Esophagus squamous epithelium (tissue), 5 donors: Measurements from ENCODE around the gene LRRC2. TPM values are rescaled to one million over a fixed set of nuclear protein-coding genes. Genes with fewer than 3 reads are reported as not detected.
A peak's percentile ranks its signal among the peaks of the same experiment; 100 is the strongest.

ENCODE experiments used
- DNase-seq: peaks from one replicate; lab custom pipeline; 2025; lab: John Stamatoyannopoulos, UW
- H3K27ac ChIP-seq, 4 donors: fragments of 200-600 bp; sonication (generic); one replicate each; pipeline ENCODE4 v1.5.1; 2016 to 2019; ENCODE audit warnings: mild to moderate bottlenecking in 1 of 4
- H3K27me3 ChIP-seq, 4 donors: fragments of 200-600 bp; sonication (generic); 1 replicate in 3 of 4; 2 replicates in 1 of 4; pipeline versions ENCODE4 v1.5.1 to v1.6.0; 2017 to 2021; ENCODE audit warnings: antibody characterized with exemption in 1 of 4
- H3K36me3 ChIP-seq, 3 donors: fragments of 200-600 bp; sonication (generic); one replicate each; pipeline ENCODE4 v1.5.1; 2016 to 2019
- H3K4me1 ChIP-seq, 3 donors: fragments of 200-600 bp; sonication (generic); one replicate each; pipeline ENCODE4 v1.5.1; 2017 to 2019
- H3K4me3 ChIP-seq, 4 donors: fragments of 200-600 bp; sonication (generic); 1 replicate in 3 of 4; 2 replicates in 1 of 4; pipeline ENCODE4 v1.5.1; 2016 to 2019; ENCODE audit warnings: mild to moderate bottlenecking in 2 of 4, moderate library complexity in 1 of 4
- H3K9me3 ChIP-seq, 3 donors: fragments of 200-600 bp; sonication (generic); one replicate each; pipeline ENCODE4 v1.5.1; 2016 to 2019
- CTCF ChIP-seq, 6 experiments: fragments of 450-650 bp in 4 of 6; fragments of 200-600 bp in 2 of 6; sonication (generic) in 2 of 6; IDR thresholded peaks; one replicate each; pipeline ENCODE4 v1.5.1; 2016 to 2019; ENCODE audit warnings: antibody characterized with exemption in 6 of 6, mild to moderate bottlenecking in 4 of 6, moderate library complexity in 4 of 6
- POLR2A ChIP-seq, 4 donors: fragments of 450-650 bp; IDR thresholded peaks; one replicate each; pipeline ENCODE4 v1.6.1; 2017; ENCODE audit warnings: antibody characterized with exemption in 4 of 4, mild to moderate bottlenecking in 4 of 4, moderate library complexity in 3 of 4
- WGBS, 2 donors: methylation state at CpG; one replicate each; pipeline ENCODE4 v1.1.5; 2018; 5-methylcytosine and 5-hydroxymethylcytosine counted together
- intact Hi-C: fragments of 100-400 bp; cut with DNase I; formaldehyde crosslinking; loops from one replicate; pipeline ENCODE4 v1.15.0; 2022
- total RNA-seq, 4 donors: library from RNA; depleted of rRNA; stranded (reverse); fragments of >200 nt; gene quantifications; one replicate each; pipeline ENCODE4 v1.1.0, GENCODE V29; 2016
- donor health status: DM: yes; HTN: yes; CAD: no.

Gene LRRC2
- total RNA-seq, 4 donors from 2014 or later = 0.26 to 2.7 (median 1.1) TPM; not detected in 1

- intact Hi-C loops = no loop called here
- no peaks in the 10 kb centered on the region for H3K36me3 ChIP-seq
- H3K4me1 ChIP-seq = peaks cover 0 to 10% (median 0%) of the 10 kb centered on the region in 3 donors
- WGBS, 2 donors = 85 to 89% methylated on average over 4 of the region's 5 CpGs
- H3K9me3 ChIP-seq = no peaks in the 10 kb centered on the region
- no peak for DNase-seq
- H3K27me3 ChIP-seq = peaks cover 0 to 3% (median 0%) of the 10 kb centered on the region in 4 donors
- no peak overlapping the region for H3K4me3 ChIP-seq
- H3K27ac ChIP-seq = peak overlapping the region in 1 of 4 donors; percentile 1
- TF ChIP-seq CTCF (IDR thresholded peaks at IDR 0.05) (no peak), POLR2A (IDR thresholded peaks at IDR 0.05) (no peak)
Observed at GRCh38 chr3:46537779-46538178, 28.3 kb downstream of the LRRC2 start.

GRCh38 chr3:46537316-46537715, 28.8 kb downstream of the LRRC2 start:
- Histone ChIP-seq H3K27me3 (peaks cover 0 to 3% (median 0%) of the 10 kb centered on the region in 4 donors), H3K4me1 (peaks cover 0 to 10% (median 0%) of the 10 kb centered on the region in 3 donors), H3K27ac (no peak overlapping the region), H3K36me3 (no peaks in the 10 kb centered on the region), H3K9me3 (no peaks in the 10 kb centered on the region), H3K4me3 (no peak overlapping the region)
- intact Hi-C loops = no loop called here
- DNase-seq = no peak
- TF ChIP-seq POLR2A (IDR thresholded peaks at IDR 0.05) = no peak
- no peak for TF ChIP-seq CTCF (IDR thresholded peaks at IDR 0.05)
- 71% methylated on average over 1 of the region's 1 CpG; no CpG with 5 or more reads in 1 of the 2 donors for WGBS, 2 donors

GRCh38 chr3:46536758-46537157, 29.3 kb downstream of the LRRC2 start:
- H3K4me3 ChIP-seq = no peak overlapping the region
- H3K4me1 ChIP-seq = peaks cover 0 to 10% (median 0%) of the 10 kb centered on the region in 3 donors
- intact Hi-C loops = no loop called here
- no peaks in the 10 kb centered on the region for H3K9me3 ChIP-seq
- peaks cover 0 to 3% (median 0%) of the 10 kb centered on the region in 4 donors for H3K27me3 ChIP-seq
- no peak for DNase-seq
- TF ChIP-seq POLR2A (IDR thresholded peaks at IDR 0.05) (no peak), CTCF (IDR thresholded peaks at IDR 0.05) (no peak)
- no peaks in the 10 kb centered on the region for H3K36me3 ChIP-seq
- no peak overlapping the region for H3K27ac ChIP-seq

- Histone ChIP-seq H3K4me1 (peaks cover 0 to 10% (median 0%) of the 10 kb centered on the region in 3 donors), H3K27me3 (peaks cover 0 to 3% (median 0%) of the 10 kb centered on the region in 4 donors), H3K9me3 (no peaks in the 10 kb centered on the region), H3K27ac (no peak overlapping the region), H3K36me3 (no peaks in the 10 kb centered on the region), H3K4me3 (no peak overlapping the region)
- TF ChIP-seq POLR2A (IDR thresholded peaks at IDR 0.05) = no peak
- no peak for DNase-seq
- intact Hi-C loops = no loop called here
- 93 to 96% methylated on average over 5 of the region's 5 CpGs for WGBS, 2 donors
Observed at GRCh38 chr3:46535746-46536145, 30.4 kb downstream of the LRRC2 start.

GRCh38 chr3:46533091-46533490, 33.0 kb downstream of the LRRC2 start:
- Histone ChIP-seq H3K36me3 (no peaks in the 10 kb centered on the region), H3K9me3 (no peaks in the 10 kb centered on the region), H3K4me1 (peaks cover 0 to 1% (median 0%) of the 10 kb centered on the region in 3 donors), H3K27ac (no peak overlapping the region), H3K27me3 (peaks cover 0 to 3% (median 0%) of the 10 kb centered on the region in 4 donors), H3K4me3 (no peak overlapping the region)
- no peak for DNase-seq
- intact Hi-C loops = no loop called here
- no peak for TF ChIP-seq CTCF (IDR thresholded peaks at IDR 0.05)
- TF ChIP-seq POLR2A (IDR thresholded peaks at IDR 0.05) = no peak
- 79 to 94% methylated on average over 3 of the region's 3 CpGs for WGBS, 2 donors

GRCh38 chr3:46527239-46527638, 38.9 kb downstream of the LRRC2 start:
- WGBS, 2 donors = 80 to 91% methylated on average over 4 to 5 of the region's 5 CpGs

More at GRCh38 chr3:46527239-46527638, 38.9 kb downstream of the LRRC2 start:
- TF ChIP-seq POLR2A (IDR thresholded peaks at IDR 0.05) (no peak), CTCF (IDR thresholded peaks at IDR 0.05) (no peak)
- no peaks in the 10 kb centered on the region for H3K36me3 ChIP-seq
- no peaks in the 10 kb centered on the region for H3K27me3 ChIP-seq
- H3K4me1 ChIP-seq = no peaks in the 10 kb centered on the region
- intact Hi-C loops = no loop called here
- no peak overlapping the region for H3K27ac ChIP-seq
- no peak for DNase-seq
- no peaks in the 10 kb centered on the region for H3K9me3 ChIP-seq
- no peak overlapping the region for H3K4me3 ChIP-seq
